ENCODE data around the gene QARS1.

DNA sequence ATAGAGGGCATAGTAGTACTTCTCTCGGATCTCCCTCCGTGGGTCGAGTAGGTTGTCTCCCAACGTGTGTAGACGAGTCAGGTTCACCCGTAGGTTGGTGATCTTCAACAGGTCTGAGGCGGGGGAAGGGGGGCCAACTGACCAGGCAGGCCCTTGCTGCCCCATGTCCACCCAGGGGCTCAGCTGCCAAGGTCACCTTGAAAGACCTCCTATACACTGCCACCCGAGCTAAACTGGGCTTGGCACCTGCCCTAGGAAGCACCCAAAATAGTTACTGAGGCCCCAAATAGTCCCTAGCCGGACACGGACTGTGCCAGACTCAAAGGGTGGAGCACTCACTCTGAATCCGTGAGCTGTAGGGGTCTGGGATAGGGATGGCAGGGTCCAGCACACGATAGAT lies 26.5 kb upstream of the QARS1 start:
- TF ChIP-seq GATA2 (IDR thresholded peaks at IDR 0.05; ENCODE audit: low read depth, low read length) (no peak), GATA3 (IDR thresholded peaks at IDR 0.05; ENCODE audit: low read depth, low read length) (no peak)

Data from SH-SY5Y (cell line).